GM12878 (cell line): ENCODE measurements around the gene ZNF19. TPM values are rescaled to one million over a fixed set of nuclear protein-coding genes. Genes with fewer than 3 reads are reported as not detected.
A peak's percentile ranks its signal among the peaks of the same experiment; 100 is the strongest.

Experiments used
- BCL11A ChIP-seq: IDR thresholded peaks from 2 replicates; pipeline ENCODE4 v1.6.1; 2011; ENCODE audit warnings: low read depth, low read length
- BRCA1 ChIP-seq: IDR thresholded peaks from 2 replicates; pipeline ENCODE4 v1.6.1; 2011; ENCODE audit warnings: low read depth, low read length, improper control_type of control experiment
- CBFB ChIP-seq: IDR thresholded peaks from 2 replicates; pipeline ENCODE4 v1.6.1; 2016; ENCODE audit warnings: antibody characterized with exemption, low read depth
- CBX5 ChIP-seq: sonication (generic); IDR thresholded peaks from 2 replicates; pipeline ENCODE4 v1.6.1; 2016; ENCODE audit warnings: low read depth, moderate library complexity, mild to moderate bottlenecking, inconsistent platforms
- DPF2 ChIP-seq: fragments of 450-650 bp; IDR thresholded peaks from 2 replicates; pipeline ENCODE4 v1.6.1; 2017; ENCODE audit warnings: mild to moderate bottlenecking
- EP300 ChIP-seq, 2 experiments: fragments of 150-350 bp in 1 of 2; IDR thresholded peaks; 2 replicates each; pipeline ENCODE4 v1.6.1; 2011 to 2012; ENCODE audit warnings: low read depth in 2 of 2, low read length in 2 of 2, borderline replicate concordance in 1 of 2, improper control_type of control experiment in 1 of 2, inconsistent platforms in 1 of 2; ENCODE audit not compliant: control insufficient read depth in 1 of 2
- ESRRA ChIP-seq: IDR thresholded peaks from 2 replicates; pipeline ENCODE4 v1.6.1; 2012; ENCODE audit warnings: mild to moderate bottlenecking, low read length, improper control_type of control experiment
- ETV6 ChIP-seq, 2 experiments: fragments of 450-650 bp in 1 of 2; IDR thresholded peaks in 1 of 2; conservative IDR thresholded peaks in 1 of 2; 2 replicates each; pipeline ENCODE4 v1.6.1; 2014; ENCODE audit warnings: antibody characterized with exemption in 1 of 2, borderline replicate concordance in 1 of 2, low read depth in 1 of 2, mild to moderate bottlenecking in 1 of 2, moderate library complexity in 1 of 2
- HDGF ChIP-seq: fragments of 450-650 bp; IDR thresholded peaks from 2 replicates; pipeline ENCODE4 v1.6.1; 2016; ENCODE audit warnings: antibody characterized with exemption
- IRF3 ChIP-seq: fragments of 450-650 bp; IDR thresholded peaks from 2 replicates; pipeline ENCODE4 v1.6.1; 2014; ENCODE audit warnings: mild to moderate bottlenecking
- IRF4 ChIP-seq: IDR thresholded peaks from 2 replicates; pipeline ENCODE4 v1.6.1; 2011; ENCODE audit warnings: low read depth, low read length
- LARP7 ChIP-seq: fragments of 450-650 bp; IDR thresholded peaks from 2 replicates; pipeline ENCODE4 v1.6.1; 2017; ENCODE audit warnings: mild to moderate bottlenecking
- MEF2B ChIP-seq: fragments of 450-650 bp; IDR thresholded peaks from 2 replicates; pipeline ENCODE4 v1.6.1; 2018; ENCODE audit warnings: mild to moderate bottlenecking, moderate library complexity; ENCODE audit not compliant: partially characterized antibody, poor library complexity, severe bottlenecking
- NBN ChIP-seq: fragments of 450-650 bp; IDR thresholded peaks from 2 replicates; pipeline ENCODE4 v1.6.1; 2016
- NFYA ChIP-seq: IDR thresholded peaks from 2 replicates; pipeline ENCODE4 v1.6.1; 2011; ENCODE audit warnings: low read depth, mild to moderate bottlenecking, low read length, improper control_type of control experiment, borderline replicate concordance
- NR2C2 ChIP-seq: IDR thresholded peaks from 2 replicates; pipeline ENCODE4 v1.6.1; 2011; ENCODE audit warnings: borderline replicate concordance, low read depth; ENCODE audit not compliant: control insufficient read depth, insufficient read length
- NR2F1 ChIP-seq: fragments of 450-650 bp; conservative IDR thresholded peaks from 2 replicates; pipeline ENCODE4 v1.6.1; 2017; ENCODE audit warnings: mild to moderate bottlenecking
- PAX8 ChIP-seq: fragments of 450-650 bp; IDR thresholded peaks from 2 replicates; pipeline ENCODE4 v1.6.1; 2017; ENCODE audit warnings: mild to moderate bottlenecking, moderate library complexity
- POLR2AphosphoS2 ChIP-seq: IDR thresholded peaks from 2 replicates; pipeline ENCODE4 v1.6.1; 2011; ENCODE audit warnings: low read depth, mild to moderate bottlenecking, low read length, improper control_type of control experiment, moderate library complexity
- RAD51 ChIP-seq: fragments of 450-650 bp; IDR thresholded peaks from 2 replicates; pipeline ENCODE4 v1.6.1; 2016; ENCODE audit warnings: moderate library complexity, mild to moderate bottlenecking, inconsistent platforms
- SIN3A ChIP-seq: IDR thresholded peaks from 2 replicates; pipeline ENCODE4 v1.6.1; 2012; ENCODE audit warnings: low read depth, low read length, improper control_type of control experiment
- SMC3 ChIP-seq: IDR thresholded peaks from 2 replicates; pipeline ENCODE4 v1.6.1; 2011; ENCODE audit warnings: low read length, improper control_type of control experiment, borderline replicate concordance
- SPI1 ChIP-seq: IDR thresholded peaks from 2 replicates; pipeline ENCODE4 v1.6.1; 2011; ENCODE audit warnings: low read depth, mild to moderate bottlenecking, low read length, moderate library complexity, borderline replicate concordance; ENCODE audit not compliant: insufficient read depth
- SRF ChIP-seq, 2 experiments: IDR thresholded peaks; 2 replicates each; pipeline ENCODE4 v1.6.1; 2011; ENCODE audit warnings: low read depth in 2 of 2, low read length in 2 of 2, mild to moderate bottlenecking in 1 of 2, moderate library complexity in 1 of 2
- STAT1 ChIP-seq: fragments of 450-650 bp; conservative IDR thresholded peaks from 2 replicates; pipeline ENCODE4 v1.6.1; 2014; ENCODE audit warnings: antibody characterized with exemption, mild to moderate bottlenecking
- STAT3 ChIP-seq: IDR thresholded peaks from 2 replicates; pipeline ENCODE4 v1.6.1; 2011; ENCODE audit warnings: low read depth, low read length, improper control_type of control experiment
- TBL1XR1 ChIP-seq: IDR thresholded peaks from 2 replicates; pipeline ENCODE4 v1.6.1; 2012; ENCODE audit warnings: low read depth, low read length, improper control_type of control experiment
- YBX1 ChIP-seq: fragments of 450-650 bp; IDR thresholded peaks from 2 replicates; pipeline ENCODE4 v1.6.1; 2016; ENCODE audit warnings: antibody characterized with exemption
- YY1 ChIP-seq: IDR thresholded peaks from 2 replicates; pipeline ENCODE4 v1.6.1; 2011; ENCODE audit warnings: low read depth, mild to moderate bottlenecking, low read length
- ZNF217 ChIP-seq: fragments of 450-650 bp; IDR thresholded peaks from 2 replicates; pipeline ENCODE4 v1.6.1; 2017; ENCODE audit warnings: antibody characterized with exemption, mild to moderate bottlenecking
- ZNF274 ChIP-seq: IDR thresholded peaks from one replicate; pipeline ENCODE4 v1.8.0; 2011; ENCODE audit not compliant: insufficient read length, insufficient read depth
- polyA plus RNA-seq, 11 experiments: library from polyadenylated mRNA; depleted of rRNA in 4 of 11; unstranded in 6 of 11; stranded (reverse) in 5 of 11; fragments of >200 nt; fragmentation: Nextera tagmentation in 4 of 11; fragmentation: Illumina TruSeq in 1 of 11; extraction: Ambion mirVana in 4 of 11; extraction: Trizol in 1 of 11; gene quantifications; 1 replicate in 1 of 11; 2 replicates in 10 of 11; pipeline versions ENCODE4 v1.2.1 to v1.2.3, GENCODE V29; 2011 to 2016; ENCODE audit warnings: inconsistent platforms in 2 of 11, missing spikeins in 2 of 11, low read depth in 1 of 11
- total RNA-seq, 4 experiments: library from RNA; depleted of rRNA in 3 of 4; stranded (reverse); fragments of >200 nt in 3 of 4; fragmentation: Illumina TruSeq in 1 of 4; extraction: Trizol in 1 of 4; gene quantifications; 2 replicates each; pipeline versions ENCODE4 v1.2.1 to v1.2.3, GENCODE V29; 2013 to 2021
- TF ChIP-seq, protein P1 (sequence below): IDR thresholded peaks from 2 replicates; pipeline ENCODE4 v1.6.1; 2012; ENCODE audit warnings: low read depth, low read length, improper control_type of control experiment

ZNF19 gene
- total and polyA plus RNA-seq, 10 of the 15 experiments (the other 5 are each of a cell fraction or from before 2014, with no cell fraction given), result 1.0 to 3.3 (median 2.0) TPM

DNA sequence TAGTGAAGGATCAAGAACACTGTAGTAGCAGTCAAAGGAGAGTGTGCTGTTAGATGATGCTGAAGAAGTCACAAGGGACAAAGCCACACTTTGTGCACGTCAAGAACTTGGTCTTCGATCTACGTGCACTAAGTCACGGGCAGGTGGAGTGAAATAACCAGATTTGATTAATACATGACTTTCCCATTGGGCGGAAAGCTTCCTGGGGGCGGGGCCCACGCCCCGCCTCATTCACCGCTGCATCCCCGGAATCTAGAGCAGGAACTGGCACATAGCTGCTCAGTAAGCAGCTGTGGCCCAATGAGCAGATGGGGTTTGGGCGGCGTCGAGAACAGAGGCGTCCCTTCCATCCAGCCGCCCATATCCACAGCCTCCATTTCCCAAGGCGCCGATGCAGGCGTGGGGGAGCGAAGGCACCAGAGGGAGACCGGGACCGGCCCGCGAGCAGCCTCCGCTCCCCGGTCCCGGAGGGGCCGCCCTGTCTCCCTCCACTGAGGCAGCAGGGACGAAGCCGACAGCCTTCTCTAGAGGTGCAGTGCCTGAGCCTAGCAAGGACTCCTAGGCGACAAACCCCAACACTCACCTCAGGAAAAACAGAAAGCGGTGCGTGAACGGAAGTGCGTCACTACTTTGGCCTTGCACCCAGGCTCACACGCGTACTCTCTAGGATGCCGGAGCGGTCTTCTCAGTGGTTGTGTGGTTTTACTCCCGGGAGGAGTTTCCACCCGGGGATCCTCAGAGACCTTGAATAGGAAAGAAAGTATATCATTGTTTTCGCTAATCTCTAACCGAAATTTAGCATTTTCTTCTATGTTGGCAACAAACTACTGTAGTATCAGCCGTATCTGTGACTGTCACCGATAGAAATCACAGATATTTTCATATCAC lies 4.9 kb downstream of the ZNF19 start (continued):
- TF ChIP-seq IRF3 (no peak), DPF2 (no peak), ZNF217 (no peak), CBFB (peak; percentile 70), ZNF274 (no peak), POLR2AphosphoS2 (peak; percentile 88), NFYA (no peak), MEF2B (peak; percentile 8), NBN (peak; percentile 91), BRCA1 (no peak), BCL11A (no peak), ETV6 (conservative IDR thresholded peaks at IDR 0.05 in 1 of 2, IDR thresholded peaks at IDR 0.05 in 1 of 2; ENCODE audit: borderline replicate concordance in 1 of 2, low read depth in 1 of 2) (no peak), EP300 (IDR thresholded peaks at IDR 0.05; ENCODE audit: borderline replicate concordance in 1 of 2, control insufficient read depth in 1 of 2, low read depth in 2 of 2, low read length in 2 of 2) (no peak), STAT1 (0 out of 2 replicates have a peak, but pooled peaks have one; percentile 33), TBL1XR1 (peak; percentile 47; the same call in 1 of the 2 replicates), SIN3A (peak; percentile 70; the same call in 1 of the 2 replicates), YY1 (peak; percentile 69; the same call in 1 of the 2 replicates), ESRRA (peak; percentile 52; the same call in 1 of the 2 replicates), STAT3 (no peak), HDGF (peak; percentile 76; the same call in 1 of the 2 replicates), CBX5 (no peak), SPI1 (peak; percentile 26; the same call in 1 of the 2 replicates), SRF (IDR thresholded peaks at IDR 0.05; ENCODE audit: low read depth in 2 of 2, low read length in 2 of 2) (no peak), LARP7 (peak; percentile 68; the same call in 1 of the 2 replicates), IRF4 (peak; percentile 46; the same call in 1 of the 2 replicates), YBX1 (no peak), NR2C2 (no peak), PAX8 (0 out of 2 replicates have a peak, but pooled peaks have one; percentile 55), NR2F1 (peak; percentile 62), SMC3 (no peak), RAD51 (peak; percentile 53; the same call in 1 of the 2 replicates)
- TF ChIP-seq, protein P1, sequence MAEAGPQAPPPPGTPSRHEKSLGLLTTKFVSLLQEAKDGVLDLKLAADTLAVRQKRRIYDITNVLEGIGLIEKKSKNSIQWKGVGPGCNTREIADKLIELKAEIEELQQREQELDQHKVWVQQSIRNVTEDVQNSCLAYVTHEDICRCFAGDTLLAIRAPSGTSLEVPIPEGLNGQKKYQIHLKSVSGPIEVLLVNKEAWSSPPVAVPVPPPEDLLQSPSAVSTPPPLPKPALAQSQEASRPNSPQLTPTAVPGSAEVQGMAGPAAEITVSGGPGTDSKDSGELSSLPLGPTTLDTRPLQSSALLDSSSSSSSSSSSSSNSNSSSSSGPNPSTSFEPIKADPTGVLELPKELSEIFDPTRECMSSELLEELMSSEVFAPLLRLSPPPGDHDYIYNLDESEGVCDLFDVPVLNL, result no peak
